Iris pigment epithelial cell (primary cell): Measurements from ENCODE around the gene NPY4R2.
"Not testable (repeated sequence)": the region's sequence is repeated elsewhere in the genome, so short reads cannot be mapped to it uniquely, and the experiment has no call there.

Experiments used
- DNase-seq: peaks from one replicate; pipeline ENCODE4 v3.0.0-alpha.2; 2011; ENCODE audit warnings: low read depth

The NPY4R2 gene

GRCh38 chr10:47932824-47933223 is 14.4 kb downstream of the NPY4R2 start:
- DNase-seq = not testable (repeated sequence)

- DNase-seq = not testable (repeated sequence)
These were observed 15.0 kb downstream of the NPY4R2 start for GRCh38 chr10:47933462-47933861.

- DNase-seq = not testable (repeated sequence)
These were observed 18.3 kb downstream of the NPY4R2 start for GRCh38 chr10:47936772-47937228.

- not testable (repeated sequence) for DNase-seq
These were observed 19.2 kb downstream of the NPY4R2 start for GRCh38 chr10:47937634-47938033.

GRCh38 chr10:47940821-47941220 is 22.4 kb downstream of the NPY4R2 start:
- DNase-seq = not testable (repeated sequence)

DNA sequence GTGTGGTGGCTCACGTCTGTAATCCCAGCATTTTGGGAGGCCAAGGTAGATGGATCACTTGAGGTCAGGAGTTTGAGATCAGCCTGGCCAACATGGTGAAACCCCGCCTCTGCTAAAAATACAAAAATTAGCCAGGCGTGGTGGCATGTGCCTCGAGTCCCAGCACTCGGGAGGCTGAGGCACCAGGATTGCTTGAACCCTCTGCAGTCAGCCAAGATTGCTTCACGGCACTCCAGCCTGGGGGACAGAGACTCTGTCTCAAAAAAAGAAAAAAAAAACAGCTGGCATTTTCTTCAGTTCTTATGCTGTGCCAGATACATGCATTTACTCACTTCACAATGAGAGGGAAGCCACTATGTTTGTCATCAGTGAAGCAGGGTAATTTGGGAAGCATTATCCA is 22.9 kb downstream of the NPY4R2 start:
- DNase-seq = not testable (repeated sequence)

DNA sequence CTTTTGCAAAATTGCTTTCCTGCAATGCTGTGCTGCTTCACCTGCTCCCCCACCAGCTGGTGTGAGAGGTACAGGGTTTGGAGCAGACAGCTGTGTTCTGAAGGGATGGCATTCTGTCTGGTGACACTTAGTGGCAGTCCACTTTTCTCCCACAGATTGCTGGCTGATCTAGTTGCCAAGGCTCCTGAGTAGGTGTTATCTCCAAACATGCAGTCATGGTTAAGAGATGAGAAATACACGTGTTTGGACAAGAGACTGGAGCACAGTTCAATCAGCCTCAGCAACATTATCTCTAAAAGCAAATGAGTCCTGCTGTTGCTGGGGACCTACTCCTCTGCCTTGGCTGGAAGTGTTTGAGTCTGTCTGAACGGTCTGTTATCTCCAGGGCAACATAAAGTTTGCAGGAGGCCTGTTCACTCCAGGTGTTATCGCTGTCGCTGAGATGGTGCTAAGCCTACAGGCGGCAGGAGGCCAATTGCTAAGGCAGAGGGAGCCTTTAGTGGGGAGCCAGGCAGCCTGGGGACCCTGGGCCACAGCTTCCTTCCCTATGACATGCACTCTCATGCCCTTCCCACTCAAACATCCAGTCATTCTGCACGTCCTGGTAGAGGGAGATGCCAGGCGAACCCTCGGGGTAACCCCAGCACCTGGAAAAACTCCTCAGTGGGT is 24.0 kb downstream of the NPY4R2 start:
- not testable (repeated sequence) for DNase-seq

DNA sequence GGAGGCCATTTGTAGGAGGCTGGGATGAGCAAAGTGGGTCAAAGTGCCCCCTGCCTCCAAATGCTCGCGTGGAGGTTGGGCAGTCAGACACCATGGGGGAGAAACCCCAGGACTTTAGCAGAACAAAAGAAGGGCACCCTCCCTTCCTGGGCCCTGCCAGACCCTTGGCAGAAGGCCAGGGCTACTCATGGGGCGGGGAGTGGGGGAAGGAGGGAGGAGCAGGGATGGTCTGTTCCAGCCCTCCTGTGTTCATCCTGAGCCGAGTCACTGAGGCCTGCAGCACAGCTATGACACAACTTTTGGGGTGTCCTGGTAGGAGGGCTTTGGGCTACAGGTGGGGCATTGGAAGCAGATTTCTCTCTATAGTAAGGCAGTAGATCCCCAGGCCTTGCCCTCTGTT is 24.9 kb downstream of the NPY4R2 start:
- not testable (repeated sequence) for DNase-seq

- not testable (repeated sequence) for DNase-seq
These were observed 29.0 kb downstream of the NPY4R2 start for GRCh38 chr10:47947424-47947823.

- not testable (repeated sequence) for DNase-seq
These were observed 38.7 kb downstream of the NPY4R2 start for GRCh38 chr10:47957158-47957557.

DNA sequence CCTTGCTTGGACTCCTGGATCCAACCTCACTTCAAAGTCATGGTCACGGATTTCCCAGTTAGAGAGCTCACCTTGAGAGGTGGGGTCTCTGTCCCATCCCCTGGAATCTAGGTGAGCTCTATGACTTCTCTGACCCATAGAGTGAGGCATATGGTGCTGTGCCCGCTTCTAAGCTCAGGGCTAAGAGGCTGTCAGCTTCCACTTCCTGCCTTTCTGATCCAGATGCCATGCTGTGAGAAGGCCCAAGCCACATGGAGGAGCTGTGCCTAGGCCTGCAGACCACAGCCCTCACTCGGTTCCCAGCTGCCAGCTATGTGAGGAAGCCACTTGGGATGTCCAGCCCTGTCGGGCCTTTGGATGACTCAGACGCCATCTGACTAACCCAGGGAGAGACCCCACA is 41.2 kb downstream of the NPY4R2 start:
- DNase-seq = not testable (repeated sequence)

DNA sequence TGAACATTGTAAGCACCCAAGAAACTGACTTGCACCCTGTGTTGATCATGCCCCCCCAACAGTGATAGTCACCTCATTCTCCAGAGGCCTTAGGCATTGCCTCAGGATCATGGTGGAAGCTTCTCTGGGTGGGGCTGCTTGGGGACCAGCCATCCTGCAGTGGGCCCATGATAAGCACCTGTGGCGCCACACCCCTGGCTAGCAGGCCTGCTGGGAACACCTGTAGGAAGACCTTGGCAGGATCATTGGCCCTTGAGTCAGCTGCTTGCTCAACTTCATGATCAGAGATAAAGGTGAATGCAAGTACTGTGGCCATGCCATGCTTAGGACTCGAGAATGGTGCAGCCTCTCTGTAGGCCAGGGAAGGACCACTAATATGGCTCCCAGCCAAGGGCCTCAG is 42.2 kb downstream of the NPY4R2 start:
- not testable (repeated sequence) for DNase-seq

DNA sequence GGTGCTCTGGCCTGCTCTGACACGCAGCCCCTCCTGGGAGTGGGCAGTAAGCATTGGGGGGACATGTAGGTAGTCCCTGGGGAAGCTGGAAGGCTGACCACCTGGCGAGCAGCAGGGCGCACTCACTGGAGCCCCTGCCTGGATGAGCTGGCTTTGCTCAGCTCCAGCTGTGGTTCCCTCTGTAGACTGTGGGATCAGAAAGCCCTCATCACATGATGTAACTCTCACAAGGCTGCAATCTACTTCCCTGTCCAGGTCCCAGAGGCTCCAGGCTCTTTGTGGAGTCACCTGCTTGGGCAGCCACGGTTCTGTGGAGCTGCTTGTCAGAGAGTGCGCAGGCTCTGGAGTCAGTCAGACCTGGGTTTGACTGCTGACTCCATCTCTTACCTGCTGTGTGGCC is 44.3 kb downstream of the NPY4R2 start:
- not testable (repeated sequence) for DNase-seq

- DNase-seq = not testable (repeated sequence)
These were observed 46.0 kb downstream of the NPY4R2 start for GRCh38 chr10:47964280-47965063.

GRCh38 chr10:47968988-47969387 is 50.5 kb downstream of the NPY4R2 start:
- DNase-seq = not testable (repeated sequence)

DNA sequence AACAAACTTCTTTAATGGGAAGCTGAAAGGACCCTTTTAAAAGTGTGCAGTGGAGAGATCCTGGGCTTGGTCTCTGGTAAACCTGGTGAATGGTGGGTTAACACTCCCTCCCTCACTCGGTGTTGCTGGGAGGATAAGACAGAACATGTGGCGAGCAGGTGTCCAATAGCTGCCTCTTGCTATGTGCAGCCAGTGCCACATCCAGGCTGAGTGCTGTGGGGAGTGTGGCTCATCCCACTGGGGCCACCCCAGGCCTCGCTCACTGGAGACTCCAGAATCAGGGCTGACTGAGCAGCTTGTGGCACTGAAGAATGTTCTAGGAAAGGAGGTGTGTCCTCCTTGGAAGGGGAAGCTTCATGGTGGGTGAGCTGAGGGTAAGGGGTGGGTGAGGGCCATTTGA is 51.6 kb downstream of the NPY4R2 start:
- DNase-seq = not testable (repeated sequence)

DNA sequence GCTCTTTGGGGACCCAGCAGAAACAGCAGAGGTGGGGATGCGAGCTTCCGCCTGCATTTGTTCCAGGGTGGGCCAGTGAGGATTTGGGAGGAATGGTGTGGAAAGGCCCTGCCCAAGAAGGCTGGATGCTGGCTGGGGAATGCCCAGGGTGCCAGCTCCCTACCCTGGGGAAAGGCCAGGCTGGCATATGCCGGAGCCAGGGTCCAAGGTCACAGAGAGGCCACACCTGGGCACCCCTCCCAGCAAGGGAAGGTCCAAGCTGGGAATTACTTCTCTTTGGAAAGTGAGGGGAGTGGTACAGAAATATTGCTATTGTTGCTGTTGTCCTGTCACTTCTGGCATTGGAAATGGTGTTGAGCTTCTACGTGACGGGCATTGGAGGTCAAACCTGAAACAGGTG is 53.1 kb downstream of the NPY4R2 start:
- DNase-seq = not testable (repeated sequence)

- DNase-seq = not testable (repeated sequence)
These were observed 53.6 kb downstream of the NPY4R2 start for GRCh38 chr10:47972077-47972476.
